Heart right ventricle (tissue), 16 donors: Measurements from ENCODE around the gene CTAG2. TPM values are rescaled to one million over a fixed set of nuclear protein-coding genes. Genes with fewer than 3 reads are reported as not detected.
"Not testable (repeated sequence)": the region's sequence is repeated elsewhere in the genome, so short reads cannot be mapped to it uniquely, and the experiment has no call there.

ENCODE experiments used
- ATAC-seq, 8 donors: fragments of 200-7000 bp; cut with Tn5 transposase; one replicate each; pipeline ENCODE4 v1.9.1; 2020; ENCODE audit warnings: mild to moderate bottlenecking in 8 of 8, moderate library complexity in 8 of 8, moderate number of reproducible peaks in 1 of 8
- DNase-seq, 2 donors: peaks; one replicate each; pipeline ENCODE4 v3.0.0-alpha.2; 2020
- H3K27ac ChIP-seq, 10 donors: fragments of 200-600 bp; sonication (generic) in 2 of 10; one replicate each; pipeline versions ENCODE4 v1.5.0 to v1.8.0; 2020 to 2022; ENCODE audit warnings: mild to moderate bottlenecking in 3 of 10
- H3K27me3 ChIP-seq, 7 donors: fragments of 200-600 bp; one replicate each; pipeline ENCODE4 v1.8.0; 2021 to 2022; ENCODE audit warnings: mild to moderate bottlenecking in 2 of 7
- H3K36me3 ChIP-seq, 9 donors: fragments of 200-600 bp; sonication (generic) in 1 of 9; one replicate each; pipeline versions ENCODE4 v1.5.0 to v1.8.0; 2020 to 2022; ENCODE audit warnings: mild to moderate bottlenecking in 2 of 9
- H3K4me1 ChIP-seq, 9 donors: fragments of 200-600 bp; sonication (generic) in 1 of 9; one replicate each; pipeline versions ENCODE4 v1.5.0 to v1.8.0; 2020 to 2022; ENCODE audit warnings: mild to moderate bottlenecking in 4 of 9
- H3K4me3 ChIP-seq, 10 donors: fragments of 200-600 bp; sonication (generic) in 2 of 10; one replicate each; pipeline versions ENCODE4 v1.5.0 to v1.8.0; 2020 to 2022; ENCODE audit warnings: mild to moderate bottlenecking in 7 of 10, moderate library complexity in 2 of 10
- H3K9me3 ChIP-seq, 11 donors: fragments of 200-600 bp in 10 of 11; sonication (generic) in 2 of 11; one replicate each; pipeline versions ENCODE4 v1.5.0 to v1.8.0; 2013 to 2022; ENCODE audit warnings: mild to moderate bottlenecking in 2 of 11, control low read depth in 1 of 11, moderate library complexity in 1 of 11
- WGBS, 2 donors: extraction: QIAGEN DNeasy Blood & Tissue Kit; methylation state at CpG; one replicate each; pipeline ENCODE4 v1.1.7; 2013; ENCODE audit warnings: inconsistent platforms in 1 of 2; 5-methylcytosine and 5-hydroxymethylcytosine counted together
- intact Hi-C, 10 donors: fragments of 100-400 bp; cut with DNase I; formaldehyde crosslinking; loops; one replicate each; pipeline versions ENCODE4 v1.11.1 to v1.14.2; 2022
- long read RNA-seq, 3 donors: library from polyadenylated mRNA; unstranded; transcript quantifications; one replicate each; pipeline ENCODE4 v2.0.0, GENCODE V29; 2020 to 2021
- polyA plus RNA-seq, 2 donors: library from polyadenylated mRNA; stranded (reverse); fragments of 200-250 nt; gene quantifications; one replicate each; pipeline ENCODE4 v1.2.3, GENCODE V29; 2013
- total RNA-seq, 10 donors: library from RNA; stranded (reverse); fragmentation: NEBNext Ultra II Directional in 3 of 10; extraction: Animal tissue kit (Norgen Biotek cat#: 25700) in 3 of 10; gene quantifications; one replicate each; pipeline versions ENCODE4 v1.2.1 to v1.2.4, GENCODE V29; 2021 to 2023
- TF ChIP-seq, protein P1 (sequence below), 9 donors: fragments of 200-600 bp; sonication (generic) in 2 of 9; IDR thresholded peaks; one replicate each; pipeline versions ENCODE4 v1.5.0 to v1.8.0; 2021 to 2022; ENCODE audit warnings: antibody characterized with exemption in 9 of 9, mild to moderate bottlenecking in 5 of 9, moderate library complexity in 1 of 9
- donor health status: Arrhythmogenic right ventricular cardiomyopathy.
- donor health status: ischemic (EF 13 %, LVEDD 7.1; RV severe dilation, severe dysfunction).
- donor health status: healthy with polysubstance abuse.
- donor health status: DM: no; HTN: yes; CAD: no.
- donor health status: DM: no; HTN: no; CAD: no.
- donor health status: ischemic (EF 25% LVEDD 6.9; RV normal size, moderate dysfunction).
- donor health status: ischemic (EF 25% LVEDD 5.7; RV mildly dilated, moderate dysfunction).
- donor health status: healthy.
- donor health status: DM: yes; HTN: yes; CAD: no.
- donor health status: Ischemic cardiomyopathy.
- donor health status: ischemic (EF 35%, LVEDD 5.7; RV mildly dilated, moderate dysfunction).
- donor health status: nonischemic (EF 11% LVEDD 7.7; RV severe dilation, severe dysfunction).
- donor health status: DM: yes; HTN: yes; CAD: no.
- donor health status: PGD.
- donor health status: ischemic (EF 29% LVEDD 5.4; RV normal size, mild dysfunction).
- donor health status: nonischemic (EF 23%, LVEDD 6.1; RV moderate dilation, normal function).

CTAG2 gene
- total RNA-seq (not detected), polyA plus RNA-seq (not detected)
- long read RNA-seq, donor 1 = 0 reads
- long read RNA-seq, donor 2 = 0 reads
- long read RNA-seq, donor 3 = 0 reads

DNA sequence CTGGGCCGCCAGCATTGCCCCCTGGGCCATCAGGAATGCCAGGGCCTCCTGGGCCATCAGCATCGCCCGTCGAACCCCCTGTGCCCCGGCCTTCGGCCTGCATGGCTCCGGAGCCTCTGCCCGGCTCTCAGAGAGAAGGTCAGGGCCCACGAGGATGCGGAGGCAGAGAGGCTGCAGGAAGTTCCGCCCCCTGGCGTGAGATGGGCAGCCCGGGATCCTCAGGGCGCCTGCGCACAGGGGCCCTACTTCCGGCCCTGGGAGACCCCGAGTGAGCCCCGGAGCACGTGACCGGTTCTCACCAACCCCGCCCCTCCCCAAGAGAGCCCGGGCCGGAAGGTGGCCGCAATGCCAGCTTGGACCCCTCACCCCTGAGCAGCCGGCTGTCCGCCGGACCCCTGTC, at the start of gene CTAG2:
Gene CTAG2, minus strand, starts transcription at position 167 of the 400 bp plus-strand sequence. Its CDS starts 64 bp downstream, at position 103.
- H3K4me3 ChIP-seq, intact Hi-C loops, H3K9me3 ChIP-seq, H3K36me3 ChIP-seq, H3K27ac ChIP-seq, DNase-seq, H3K27me3 ChIP-seq, H3K4me1 ChIP-seq: not testable (repeated sequence)
- WGBS, 2 donors = no CpG with 5 or more reads among the region's 27 CpGs
- ATAC-seq = peak in 1 of 8 donors; percentile 57

DNA sequence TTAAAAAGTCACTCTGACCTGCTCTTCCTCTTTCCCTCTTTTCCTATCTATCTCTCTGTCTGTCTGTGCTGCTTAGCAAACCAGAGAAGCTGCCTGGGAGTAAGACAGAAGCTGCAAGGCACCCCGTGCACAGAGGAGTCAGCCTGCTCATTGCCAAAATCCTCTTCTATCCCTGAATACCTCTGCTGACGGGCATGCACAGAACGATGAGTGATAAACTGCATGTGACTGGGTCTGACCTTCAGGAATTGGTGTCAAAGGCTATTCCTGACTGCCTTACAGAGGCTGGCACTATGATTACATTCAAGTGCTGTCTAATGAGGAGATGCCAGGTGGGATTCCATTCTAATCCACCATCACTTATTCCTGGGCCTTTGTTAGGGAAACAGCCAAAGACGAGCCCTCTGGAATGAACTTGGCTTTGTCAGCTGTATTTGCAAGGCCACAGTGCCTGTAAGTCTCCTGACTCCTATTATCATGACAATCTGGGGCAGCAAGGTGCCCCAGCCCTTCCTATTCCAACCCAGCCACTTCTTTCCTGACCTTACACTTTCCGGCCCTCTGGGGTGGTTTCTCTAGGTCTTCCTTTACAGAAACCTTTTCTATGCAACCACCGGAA, 45.4 kb upstream of the CTAG2 start:
- 37 to 64% methylated on average over 6 of the region's 6 CpGs for whole genome bisulfite sequencing, 2 donors

DNA sequence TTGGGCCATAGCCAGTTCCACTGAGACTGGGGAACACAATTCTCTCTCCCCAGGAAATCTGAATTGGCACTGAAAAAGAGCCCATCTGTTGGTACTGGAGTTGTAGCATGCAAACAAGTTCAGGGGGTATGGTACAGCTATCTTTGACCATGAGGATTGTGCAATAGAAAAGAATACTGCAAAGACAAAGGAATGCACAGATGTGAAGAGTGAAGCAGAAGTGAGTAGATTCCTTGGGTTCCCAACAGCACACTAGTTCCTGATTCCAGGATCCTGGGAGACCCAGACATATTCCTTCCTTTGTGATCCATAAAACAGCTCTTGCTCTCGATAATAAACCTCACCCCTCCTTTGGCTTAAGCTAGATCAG, 43.3 kb upstream of the CTAG2 start:
- H3K36me3 ChIP-seq = peaks cover 0 to 63% (median 0%) of the 10 kb centered on the region in 9 donors
- peak overlapping the region in 7 of 10 donors; percentile 46 to 75 (median 55) for H3K27ac ChIP-seq
- WGBS, 2 donors = 57 to 73% methylated on average over 1 of the region's 1 CpG
- H3K4me1 ChIP-seq = peaks cover 0 to 39% (median 19%) of the 10 kb centered on the region in 9 donors
- no peaks in the 10 kb centered on the region for H3K27me3 ChIP-seq
- no peak overlapping the region for H3K4me3 ChIP-seq
- H3K9me3 ChIP-seq = no peaks in the 10 kb centered on the region
- ATAC-seq (peak in 1 of 8 donors; percentile 23), DNase-seq (no peak)
- TF ChIP-seq, protein P1, sequence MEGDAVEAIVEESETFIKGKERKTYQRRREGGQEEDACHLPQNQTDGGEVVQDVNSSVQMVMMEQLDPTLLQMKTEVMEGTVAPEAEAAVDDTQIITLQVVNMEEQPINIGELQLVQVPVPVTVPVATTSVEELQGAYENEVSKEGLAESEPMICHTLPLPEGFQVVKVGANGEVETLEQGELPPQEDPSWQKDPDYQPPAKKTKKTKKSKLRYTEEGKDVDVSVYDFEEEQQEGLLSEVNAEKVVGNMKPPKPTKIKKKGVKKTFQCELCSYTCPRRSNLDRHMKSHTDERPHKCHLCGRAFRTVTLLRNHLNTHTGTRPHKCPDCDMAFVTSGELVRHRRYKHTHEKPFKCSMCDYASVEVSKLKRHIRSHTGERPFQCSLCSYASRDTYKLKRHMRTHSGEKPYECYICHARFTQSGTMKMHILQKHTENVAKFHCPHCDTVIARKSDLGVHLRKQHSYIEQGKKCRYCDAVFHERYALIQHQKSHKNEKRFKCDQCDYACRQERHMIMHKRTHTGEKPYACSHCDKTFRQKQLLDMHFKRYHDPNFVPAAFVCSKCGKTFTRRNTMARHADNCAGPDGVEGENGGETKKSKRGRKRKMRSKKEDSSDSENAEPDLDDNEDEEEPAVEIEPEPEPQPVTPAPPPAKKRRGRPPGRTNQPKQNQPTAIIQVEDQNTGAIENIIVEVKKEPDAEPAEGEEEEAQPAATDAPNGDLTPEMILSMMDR (IDR thresholded peaks at IDR 0.05) = no peak
- intact Hi-C loops = loop anchor here in 2 of 10 donors (10.0 kb wide), 1 partner anchor 48 kb away; no protein-coding TSS in a partner anchor

More for the DNA sequence above, 45.4 kb upstream of the CTAG2 start:
- H3K4me3 ChIP-seq = no peak overlapping the region
- no peaks in the 10 kb centered on the region for H3K9me3 ChIP-seq
- peaks cover 0 to 53% (median 0%) of the 10 kb centered on the region in 9 donors for H3K36me3 ChIP-seq
- intact Hi-C loops = loop anchor here in 2 of 10 donors (10.0 kb wide), 1 partner anchor 46 kb away; no protein-coding TSS in a partner anchor
- TF ChIP-seq, protein P1 (IDR thresholded peaks at IDR 0.05) = no peak
- H3K27ac ChIP-seq = peak overlapping the region in 7 of 10 donors; percentile 22 to 62 (median 55)
- no peaks in the 10 kb centered on the region for H3K27me3 ChIP-seq
- ATAC-seq (peak in 7 of 8 donors; percentile 73 to 84 (median 75)), DNase-seq (peak in 1 of 2 donors; percentile 13)
- peaks cover 0 to 39% (median 19%) of the 10 kb centered on the region in 9 donors for H3K4me1 ChIP-seq

DNA sequence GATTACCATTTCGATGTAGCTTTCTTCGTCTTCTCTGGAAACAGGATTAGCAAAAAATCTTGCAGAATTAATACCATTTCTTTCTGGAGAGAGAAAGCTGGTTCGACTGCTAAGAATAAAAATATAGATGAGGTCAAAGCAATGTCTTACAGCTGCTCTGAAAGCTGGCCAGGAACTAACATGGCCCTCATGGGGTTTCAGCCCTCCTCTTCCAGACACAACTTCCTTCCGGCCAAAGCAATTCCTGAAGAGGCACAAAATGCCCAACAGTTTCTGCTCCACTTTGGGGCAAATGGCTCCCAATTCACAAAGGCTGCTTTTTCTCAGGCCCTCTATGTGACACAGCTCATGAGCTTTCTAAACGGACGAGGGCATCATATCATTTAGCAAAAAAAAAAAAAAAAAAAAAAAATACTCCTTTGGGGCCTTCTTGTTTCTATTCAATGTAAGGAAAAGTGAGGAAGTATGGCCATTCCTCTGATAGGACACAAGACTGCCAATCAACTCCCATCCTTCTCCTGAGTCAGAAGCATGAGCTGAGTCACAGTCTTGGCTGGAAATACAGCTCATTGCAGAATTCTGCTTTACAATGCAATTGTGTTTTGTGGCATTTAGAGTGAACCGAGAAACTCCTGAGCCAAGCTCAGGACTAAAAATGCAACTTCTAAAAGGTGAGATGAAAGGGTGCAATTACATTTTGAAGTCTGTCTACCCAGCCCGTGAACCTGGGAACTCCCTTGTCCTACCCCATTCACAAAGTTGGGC, 42.7 kb upstream of the CTAG2 start:
- DNase-seq (peak in 1 of 2 donors; percentile 18), ATAC-seq (peak in 7 of 8 donors; percentile 53 to 75 (median 56))
- TF ChIP-seq, protein P1 (IDR thresholded peaks at IDR 0.05) = no peak
- intact Hi-C loops = loop anchor here in 2 of 10 donors (10.0 kb wide), 1 partner anchor 49 kb away; no protein-coding TSS in a partner anchor
- peak overlapping the region in 8 of 10 donors; percentile 13 to 75 (median 54) for H3K27ac ChIP-seq
- no peak overlapping the region for H3K4me3 ChIP-seq
- WGBS, 2 donors = 42 to 43% methylated on average over 8 of the region's 8 CpGs
- H3K36me3 ChIP-seq = peaks cover 0 to 60% (median 0%) of the 10 kb centered on the region in 9 donors
- H3K9me3 ChIP-seq = no peaks in the 10 kb centered on the region
- H3K4me1 ChIP-seq = peaks cover 0 to 39% (median 19%) of the 10 kb centered on the region in 9 donors
- H3K27me3 ChIP-seq = no peaks in the 10 kb centered on the region
